DMS 273 (cell line): ENCODE results near the gene PGRMC2.
A peak's percentile ranks its signal among the peaks of the same experiment; 100 is the strongest.

ENCODE experiments used
- DNase-seq: peaks from one replicate; lab custom pipeline; 2025; ENCODE audit not compliant: unreplicated experiment; lab: John Stamatoyannopoulos, UW

PGRMC2 gene

GRCh38 chr4:128299848-128300247, 12.2 kb upstream of the PGRMC2 start:
- no peak for DNase-seq

DNA sequence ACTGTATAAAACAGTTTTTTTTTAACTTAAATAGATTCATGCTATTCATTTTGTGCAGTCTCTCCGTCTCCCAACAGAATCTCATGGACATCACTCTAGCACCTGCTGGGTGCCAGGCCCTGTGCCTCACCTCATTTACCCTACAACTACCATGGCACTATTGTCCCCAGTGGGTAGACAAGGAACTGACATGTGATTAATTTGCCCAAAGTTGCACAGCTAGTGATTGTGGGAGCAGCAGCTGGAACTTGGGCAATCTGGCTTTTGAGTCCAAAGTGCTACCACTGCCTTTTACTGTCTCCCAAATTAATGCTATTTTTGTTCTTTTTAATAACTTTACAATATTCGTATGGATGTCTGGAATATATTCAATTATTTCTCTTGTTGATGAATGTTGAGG, 11.2 kb upstream of the PGRMC2 start:
- peak; percentile 10 for DNase-seq

- DNase-seq: no peak
These were observed 10.6 kb upstream of the PGRMC2 start for GRCh38 chr4:128298146-128298758.

GRCh38 chr4:128295255-128295654, 7.6 kb upstream of the PGRMC2 start:
- no peak for DNase-seq

GRCh38 chr4:128294464-128294863, 6.9 kb upstream of the PGRMC2 start:
- DNase-seq: no peak

- DNase-seq: no peak
These were observed 4.7 kb upstream of the PGRMC2 start for GRCh38 chr4:128292349-128292748.

DNA sequence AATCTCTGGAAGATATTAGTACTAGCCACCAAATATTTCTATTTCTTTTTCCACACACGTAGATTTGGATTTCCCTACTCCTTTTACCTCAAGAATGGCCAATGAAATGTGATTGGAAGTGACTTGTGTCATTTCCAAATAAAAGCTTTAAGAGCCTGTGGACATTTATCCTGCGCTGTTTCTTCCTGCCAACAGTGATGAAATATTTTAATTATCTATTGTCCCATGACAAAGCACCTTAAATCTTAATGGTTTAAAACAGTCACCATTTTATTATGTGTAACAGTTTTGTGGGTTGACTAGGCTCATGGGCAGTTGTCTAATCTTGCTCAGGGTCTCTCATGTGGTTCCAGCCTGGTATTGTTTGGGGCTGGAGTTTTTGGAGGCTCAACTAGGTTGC, 3.5 kb upstream of the PGRMC2 start:
- no peak for DNase-seq

- DNase-seq: no peak
These were observed 2.9 kb upstream of the PGRMC2 start for GRCh38 chr4:128290526-128290925.

- DNase-seq: no peak
These were observed 2.0 kb upstream of the PGRMC2 start for GRCh38 chr4:128289523-128290158.

- peak; percentile 61 for DNase-seq
These were observed 1.1 kb upstream of the PGRMC2 start for GRCh38 chr4:128288689-128289106.

DNA sequence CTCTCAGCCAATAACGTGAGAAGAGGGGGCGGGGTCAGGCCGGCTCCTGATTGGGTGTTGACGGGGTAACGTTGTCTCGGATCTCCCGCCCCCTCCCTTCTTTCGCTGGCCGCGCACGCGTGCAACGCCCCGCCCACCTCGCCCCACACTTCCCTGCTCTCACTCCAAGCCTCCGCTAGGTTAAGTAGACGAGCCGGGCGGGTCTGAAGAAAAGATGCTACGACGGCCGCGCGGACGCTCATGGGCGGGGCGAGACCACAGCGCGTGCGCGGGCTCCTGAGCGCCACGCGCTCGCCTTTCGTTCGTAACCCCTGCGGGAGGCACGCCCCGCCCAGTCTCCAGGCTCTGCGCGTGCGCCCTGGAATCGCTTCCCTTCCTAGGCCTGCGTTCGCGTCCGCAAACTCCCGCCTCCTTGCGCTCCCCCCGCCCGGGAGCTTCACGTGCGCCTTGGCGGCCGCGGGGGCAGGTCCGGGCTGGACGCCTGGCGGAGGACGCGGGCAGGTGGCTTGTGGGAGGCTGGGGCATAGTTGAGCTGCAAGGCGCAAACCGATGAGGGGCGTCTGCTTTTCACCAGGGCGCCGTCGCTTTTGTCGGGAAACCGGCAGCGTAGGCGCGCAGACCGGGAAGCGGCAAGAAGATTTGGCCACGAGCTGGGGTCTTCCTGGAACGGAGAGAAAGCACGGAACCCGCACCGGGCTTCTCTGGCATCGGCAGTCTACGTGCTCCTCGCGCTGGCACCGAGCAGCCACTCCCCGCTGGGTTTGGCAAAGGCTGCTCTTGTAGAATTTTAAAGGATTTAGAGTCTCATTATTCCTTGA, 467 bp upstream of the PGRMC2 start:
- peak; percentile 100 for DNase-seq

GRCh38 chr4:128286474-128287058, 1.0 kb downstream of the PGRMC2 start:
- DNase-seq: peak; percentile 63

- DNase-seq: peak; percentile 26
These were observed 2.3 kb downstream of the PGRMC2 start for GRCh38 chr4:128285085-128285997.

- DNase-seq: peak; percentile 3
These were observed 3.3 kb downstream of the PGRMC2 start for GRCh38 chr4:128284317-128284716.

DNA sequence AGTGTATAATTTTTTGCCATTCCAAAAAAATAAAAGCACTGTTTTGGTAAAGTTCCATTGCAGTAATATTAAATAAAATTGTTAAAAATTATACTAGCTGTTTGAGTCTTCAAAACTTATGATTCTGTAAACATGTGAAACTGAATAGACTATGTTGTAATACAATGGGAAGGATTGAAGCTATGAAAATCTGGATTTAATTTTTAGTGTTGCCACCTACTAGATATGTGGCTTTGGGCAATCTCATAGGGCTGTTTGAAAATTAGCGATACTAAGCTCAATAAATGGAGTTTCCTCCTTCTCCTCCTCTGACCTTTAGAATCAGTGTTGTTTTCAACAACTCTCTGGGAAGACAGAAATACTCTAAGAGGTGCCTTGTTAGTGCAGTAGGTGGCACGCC, 4.5 kb downstream of the PGRMC2 start:
- no peak for DNase-seq

DNA sequence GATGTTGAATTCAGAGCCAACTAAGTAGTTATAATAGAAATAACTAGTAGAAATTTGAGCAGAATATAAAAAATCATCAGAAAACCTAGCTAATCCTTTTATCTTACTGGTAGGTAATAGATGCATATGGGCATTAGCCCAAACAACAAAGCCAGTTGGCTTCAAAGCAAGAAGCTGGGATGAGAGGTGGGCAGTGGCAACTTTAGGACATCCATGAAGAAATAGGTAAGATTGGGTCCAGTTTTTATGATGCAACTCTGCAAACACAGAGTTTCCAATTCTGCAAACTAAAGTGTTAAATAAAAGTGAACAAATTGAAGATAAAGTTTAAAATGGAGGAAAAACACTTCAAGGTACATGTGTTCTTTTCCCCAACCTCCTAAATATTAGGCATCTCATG, 5.1 kb downstream of the PGRMC2 start:
- no peak for DNase-seq

- DNase-seq: no peak
These were observed 6.3 kb downstream of the PGRMC2 start for GRCh38 chr4:128281354-128281753.

DNA sequence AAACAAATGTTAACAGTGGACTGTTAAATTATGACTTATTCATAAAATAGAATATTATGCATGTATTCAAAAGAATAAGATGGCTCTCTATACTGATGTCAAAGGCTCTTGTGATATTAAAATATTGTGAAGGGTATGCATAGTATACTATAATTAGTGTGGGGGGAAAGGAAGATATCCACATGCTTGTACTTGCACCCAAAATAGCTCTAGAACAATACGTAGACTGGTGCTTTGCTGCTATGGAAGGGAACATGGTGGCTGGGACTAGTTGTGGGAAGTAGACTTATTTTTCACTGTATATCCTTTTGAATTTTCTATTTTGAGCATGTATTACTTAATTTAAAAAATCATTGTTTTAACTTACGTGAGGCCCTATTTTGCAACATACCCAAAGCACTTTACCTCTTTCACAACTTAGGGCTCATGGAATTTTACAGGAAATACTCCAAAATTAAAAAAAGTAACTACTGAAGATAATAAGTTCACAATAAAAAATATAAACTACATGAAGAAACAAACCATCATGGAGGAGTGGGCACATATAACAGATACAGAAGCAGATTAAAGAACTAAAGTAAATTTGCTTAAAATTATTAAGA, 7.9 kb downstream of the PGRMC2 start:
- DNase-seq: no peak

GRCh38 chr4:128277856-128278255, 9.8 kb downstream of the PGRMC2 start:
- DNase-seq: peak; percentile 72

DNA sequence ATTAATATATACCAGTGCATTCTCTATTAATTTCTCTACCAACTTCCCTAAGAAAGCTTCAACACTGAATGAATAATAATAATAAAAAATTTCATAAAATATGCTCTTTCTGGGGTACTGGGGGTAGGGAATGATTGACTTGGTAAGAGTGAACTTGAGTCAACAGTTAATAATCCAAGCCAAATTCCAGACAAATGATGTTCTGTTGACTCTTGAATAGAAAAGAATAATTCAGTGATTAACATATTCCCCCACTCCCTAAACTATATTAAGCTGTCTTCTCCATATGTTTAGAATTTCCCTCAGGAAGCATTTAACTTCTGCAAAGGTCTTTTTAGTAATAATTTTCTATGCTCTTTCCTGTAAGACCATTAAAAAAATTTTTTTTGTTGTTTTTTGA, 12.3 kb downstream of the PGRMC2 start:
- DNase-seq: no peak
